SK-N-SH (cell line): Measurements from ENCODE around the gene CD79A.

Experiments
- CHD2 ChIP-seq: fragments of 150-350 bp; IDR thresholded peaks from 2 replicates; pipeline ENCODE4 v1.6.1; 2018; ENCODE audit warnings: low read length; ENCODE audit not compliant: partially characterized antibody
- CTCF ChIP-seq: fragments of 200-600 bp; sonication (generic); IDR thresholded peaks from 2 replicates; pipeline ENCODE4 v1.6.1; 2017; ENCODE audit warnings: antibody characterized with exemption, mild to moderate bottlenecking, moderate library complexity
- ELF1 ChIP-seq: IDR thresholded peaks from 2 replicates; pipeline ENCODE4 v1.4.0; 2012
- FOSL2 ChIP-seq: IDR thresholded peaks from 2 replicates; pipeline ENCODE4 v1.4.0; 2012; ENCODE audit warnings: low read depth, mild to moderate bottlenecking, moderate library complexity, borderline replicate concordance
- RAD21 ChIP-seq: IDR thresholded peaks from 2 replicates; pipeline ENCODE4 v1.6.1; 2012; ENCODE audit warnings: mild to moderate bottlenecking, low read length
- TEAD4 ChIP-seq: IDR thresholded peaks from 2 replicates; pipeline ENCODE4 v1.4.0; 2012; ENCODE audit warnings: mild to moderate bottlenecking, borderline replicate concordance; ENCODE audit not compliant: insufficient read depth
- USF2 ChIP-seq: fragments of 150-350 bp; IDR thresholded peaks from 2 replicates; pipeline ENCODE4 v1.6.1; 2017; ENCODE audit warnings: antibody characterized with exemption, low read length, low read depth, borderline replicate concordance

GRCh38 chr19:41915776-41916414 is 38.8 kb downstream of the CD79A start:
- TF ChIP-seq ELF1 (no peak), RAD21 (no peak), USF2 (no peak), CHD2 (no peak), CTCF (no peak), TEAD4 (no peak), FOSL2 (no peak)
